Hepatocyte (in vitro differentiated cells): ENCODE data around the gene ITGB2.

Experiments used
- CTCF ChIP-seq: fragments of 200-600 bp; sonication (generic); IDR thresholded peaks from 2 replicates; pipeline ENCODE4 v1.5.1; 2016; ENCODE audit warnings: antibody characterized with exemption, mild to moderate bottlenecking; ENCODE audit not compliant: poor library complexity
- EZH2 ChIP-seq: fragments of 200-600 bp; sonication (generic); IDR thresholded peaks from 2 replicates; pipeline ENCODE4 v1.6.1; 2016; ENCODE audit warnings: antibody characterized with exemption, mild to moderate bottlenecking, borderline replicate concordance
- EZH2phosphoT487 ChIP-seq: fragments of 200-600 bp; sonication (generic); IDR thresholded peaks from one replicate; pipeline ENCODE4 v1.6.1; 2018; ENCODE audit warnings: antibody characterized with exemption, mild to moderate bottlenecking, low read depth, moderate library complexity; ENCODE audit not compliant: unreplicated experiment, severe bottlenecking

GRCh38 chr21:44952929-44953627 lies 32.4 kb upstream of the ITGB2 start:
- TF ChIP-seq CTCF: no peak
- TF ChIP-seq EZH2: no peak
- TF ChIP-seq EZH2phosphoT487: no peak
